Suppressor macrophage (primary cell): ENCODE measurements around the gene CSNK1D.

Source experiments
- DNase-seq, 4 experiments: peaks; one replicate each; pipeline ENCODE4 v3.0.0-alpha.2; 2020 to 2022

Gene CSNK1D

GRCh38 chr17:82294064-82294773 lies 20.7 kb upstream of the CSNK1D start:
- DNase-seq, result no peak

- DNase-seq, result peak; percentile 97 to 98 (median 98)
Observed at GRCh38 chr17:82292251-82293154, 19.0 kb upstream of the CSNK1D start.

DNA sequence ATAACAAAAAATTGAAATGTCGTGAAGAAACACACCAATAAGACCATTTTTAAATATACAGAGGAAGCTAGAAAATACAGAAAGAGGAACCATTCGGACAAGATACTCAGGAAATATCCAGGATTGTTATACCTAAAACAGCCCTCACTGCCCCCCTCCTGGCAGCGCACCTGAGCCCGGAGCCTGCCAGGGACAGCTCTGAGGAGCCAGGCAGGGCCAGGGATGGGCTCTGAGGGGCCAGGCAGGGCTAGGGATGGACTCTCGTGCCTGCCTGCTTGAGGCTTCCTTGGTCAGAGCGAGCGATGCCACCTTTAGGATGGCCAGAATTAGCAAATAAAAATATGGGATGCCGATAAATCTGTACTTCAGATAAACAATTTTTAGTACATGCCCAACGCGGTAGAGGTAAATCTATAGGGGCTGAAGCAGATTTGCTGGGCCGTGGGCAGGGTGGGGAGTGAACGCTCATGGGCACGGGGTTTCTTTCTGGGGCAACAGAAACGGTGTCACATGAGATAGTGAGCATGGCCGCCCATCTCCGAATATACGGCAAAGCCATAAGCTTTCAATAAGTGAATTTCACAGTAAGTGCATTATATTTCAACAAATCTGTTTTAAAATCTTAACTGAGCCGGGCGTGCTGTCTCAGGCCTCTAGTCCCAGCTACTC lies 18.2 kb upstream of the CSNK1D start:
- peak in 1 of 4 experiments; percentile 28 for DNase-seq

DNA sequence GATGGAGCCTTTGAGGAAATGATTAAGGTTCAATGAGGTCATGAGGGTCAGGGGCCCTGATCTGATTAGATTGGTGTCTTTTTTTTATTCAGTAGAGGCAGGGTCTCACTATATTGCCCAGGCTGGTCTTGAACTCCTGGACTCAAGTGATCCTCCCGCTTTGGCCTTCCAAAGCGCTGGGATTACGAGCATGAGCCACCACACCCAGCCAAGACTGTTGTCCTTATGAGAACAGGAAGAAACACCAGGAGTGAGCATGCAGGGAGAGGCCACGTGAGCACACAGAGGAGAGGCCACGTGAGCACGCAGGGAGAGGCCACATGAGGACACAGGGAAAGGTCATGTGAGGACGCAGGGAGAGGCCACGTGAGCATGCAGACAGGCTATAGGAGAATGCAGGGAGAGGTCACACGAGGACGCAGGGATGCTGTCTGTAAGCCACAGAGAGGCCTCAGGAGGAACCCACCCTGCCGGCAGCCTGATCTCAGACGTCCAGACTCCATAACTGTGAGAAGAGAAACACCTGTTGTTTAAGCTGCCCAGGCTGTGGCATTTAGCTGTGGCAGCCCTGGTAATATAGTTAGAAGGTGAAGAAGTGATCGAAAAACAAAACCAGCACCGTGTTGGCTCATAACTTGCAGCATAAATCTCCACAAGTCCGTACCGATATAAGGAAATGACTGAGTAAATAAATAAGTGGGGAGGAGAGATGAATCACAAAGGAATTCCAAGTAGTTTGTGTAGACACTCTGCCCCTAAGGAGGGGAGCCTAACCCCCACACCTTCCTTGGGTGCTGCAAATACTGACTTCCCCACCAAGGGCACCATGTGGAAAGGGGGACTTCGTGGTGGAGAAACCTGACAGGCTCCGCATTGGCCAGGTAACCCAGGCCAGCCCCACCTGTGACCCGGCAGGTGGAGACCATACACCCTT lies 14.6 kb upstream of the CSNK1D start:
- peak; percentile 68 to 78 (median 78) for DNase-seq

DNA sequence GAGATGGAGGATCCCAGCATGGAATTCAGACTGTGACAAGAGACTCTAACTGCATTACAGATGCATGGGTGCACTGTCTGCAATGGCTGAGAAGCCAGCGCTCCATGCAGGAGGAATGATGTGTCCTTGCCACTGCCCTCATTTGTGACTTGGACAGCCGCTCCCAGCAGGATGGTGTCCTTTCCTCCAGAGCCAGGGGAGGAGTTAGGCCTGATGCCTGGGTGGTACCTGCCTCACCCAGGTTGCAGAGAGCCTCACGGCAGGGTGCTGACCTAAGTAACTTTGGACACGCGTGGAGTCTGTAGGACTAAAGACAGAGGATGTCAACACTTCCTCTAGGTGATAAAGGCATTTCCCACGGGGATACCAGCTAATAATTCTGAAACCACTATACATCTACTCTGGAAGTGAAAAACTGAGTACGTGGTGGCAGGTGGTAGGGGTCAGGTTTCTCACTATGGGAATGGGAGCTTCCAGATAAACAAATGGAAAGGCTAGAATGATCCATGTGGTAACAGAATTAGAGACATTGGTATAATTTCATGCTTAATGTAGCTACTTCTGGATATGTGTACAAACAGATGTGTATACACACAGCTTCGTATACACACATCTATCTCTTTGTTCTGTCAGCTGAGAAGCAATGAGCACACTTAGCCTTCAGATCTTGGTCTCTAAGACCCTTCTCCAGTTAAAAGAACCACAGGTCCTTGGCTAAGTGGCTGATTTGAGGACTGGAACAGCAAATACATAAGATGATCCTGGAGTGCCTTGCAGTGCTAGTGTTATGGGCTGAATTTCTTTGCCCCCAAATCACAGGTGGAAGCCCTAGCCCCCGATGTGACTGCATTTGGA lies 13.7 kb upstream of the CSNK1D start:
- DNase-seq, result no peak

- no peak for DNase-seq
Observed at GRCh38 chr17:82285141-82285540, 11.6 kb upstream of the CSNK1D start.

DNA sequence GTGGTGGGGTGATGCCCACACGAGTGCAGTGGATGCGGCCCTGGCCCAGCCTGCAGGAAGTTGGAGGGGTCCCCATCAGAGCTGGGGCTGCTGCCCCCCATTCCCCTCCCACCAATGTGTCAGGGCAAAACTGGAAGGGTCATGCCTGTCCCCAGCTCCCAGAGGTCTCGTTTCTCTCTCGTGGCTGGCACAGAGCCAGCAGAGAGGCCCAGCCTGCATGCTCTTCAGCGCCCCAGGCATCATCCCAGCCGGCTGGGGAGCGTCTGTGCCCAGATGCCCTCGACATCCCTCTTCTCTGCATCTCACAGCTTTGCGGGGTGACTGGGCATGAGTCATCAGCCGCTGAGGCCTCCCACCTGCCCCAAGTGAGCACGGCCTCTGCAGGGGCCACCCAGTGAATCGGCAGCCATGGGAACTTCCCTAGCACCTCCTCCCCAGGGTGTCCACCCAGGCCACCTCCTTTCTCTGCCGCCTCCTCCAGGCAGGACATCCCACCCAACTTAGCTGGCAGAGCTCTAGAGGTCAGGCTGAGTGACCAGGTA lies 9.8 kb upstream of the CSNK1D start:
- DNase-seq, result peak; percentile 64 to 83 (median 74)

- no peak for DNase-seq
Observed at GRCh38 chr17:82282239-82283207, 9.0 kb upstream of the CSNK1D start.

GRCh38 chr17:82281502-82282238 lies 8.2 kb upstream of the CSNK1D start:
- peak; percentile 78 to 89 (median 88) for DNase-seq

DNA sequence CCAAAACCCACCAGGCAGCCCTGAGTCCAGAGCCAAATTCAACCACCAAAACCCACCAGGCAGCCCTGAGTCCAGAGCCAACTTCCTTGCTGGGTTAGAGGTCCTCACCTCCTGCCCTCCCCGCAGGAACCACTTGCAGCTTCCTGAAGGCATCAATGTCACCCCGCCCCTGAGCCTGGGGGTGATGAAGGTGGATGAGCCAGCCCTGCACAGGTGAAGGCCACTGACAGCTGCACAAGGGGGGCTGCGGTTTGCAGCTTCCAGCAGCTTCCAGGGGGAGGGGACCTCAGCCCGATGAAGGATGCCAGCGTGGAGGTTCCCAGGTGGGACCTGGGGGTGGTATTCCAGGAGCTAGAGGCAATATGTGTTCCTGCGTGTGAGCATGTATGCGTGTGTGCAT lies 7.6 kb upstream of the CSNK1D start:
- DNase-seq, result no peak

DNA sequence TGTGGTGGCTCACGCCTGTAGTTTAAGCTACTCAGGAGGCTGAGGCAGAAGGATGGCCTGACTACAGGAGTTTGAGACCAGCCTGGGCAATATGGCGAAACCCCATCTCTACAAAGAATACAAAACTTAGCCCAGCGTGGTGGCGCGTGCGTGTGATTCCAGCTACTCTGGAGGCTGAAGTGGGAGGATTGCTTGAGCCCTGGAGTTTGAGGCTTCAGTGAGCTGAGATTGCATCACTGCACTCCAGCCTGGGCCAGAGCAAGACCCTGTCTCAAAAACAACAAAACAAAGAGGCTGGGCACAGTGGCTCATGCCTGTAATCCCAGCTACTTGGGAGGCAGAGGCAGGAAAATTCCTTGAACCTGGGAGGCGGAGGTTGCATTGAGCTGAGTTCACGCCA lies 7.0 kb upstream of the CSNK1D start:
- DNase-seq, result peak in 1 of 4 experiments; percentile 34

DNA sequence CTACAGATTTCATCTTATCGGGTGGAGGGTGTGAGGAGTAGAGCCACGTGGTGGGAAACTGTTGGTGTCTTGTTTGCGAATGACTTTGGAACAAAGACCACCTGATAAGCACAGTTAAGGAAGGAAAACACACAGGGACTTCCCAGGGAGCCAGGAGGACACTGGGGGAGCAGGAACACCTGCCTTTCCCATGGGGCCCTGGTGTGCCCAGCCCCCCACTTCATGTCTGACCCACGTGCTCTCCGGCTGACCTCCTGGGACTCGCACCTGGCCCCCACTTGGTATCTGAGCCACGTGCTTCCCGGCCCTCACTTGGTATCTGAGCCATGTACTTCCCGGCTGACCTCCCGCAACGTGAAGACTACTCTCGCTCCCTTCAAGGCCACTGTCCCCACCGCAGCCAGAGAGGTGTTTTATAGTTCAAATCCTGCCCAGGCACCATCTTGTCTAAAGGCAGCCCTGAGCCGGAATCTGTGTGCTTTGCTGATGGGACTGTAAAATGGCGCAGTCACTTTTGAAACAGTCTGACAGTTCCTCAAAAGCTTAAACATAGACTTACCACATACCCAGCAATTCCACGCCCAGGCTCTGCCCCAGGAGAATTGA lies 5.4 kb upstream of the CSNK1D start:
- DNase-seq, result peak; percentile 73 to 88 (median 84)

DNA sequence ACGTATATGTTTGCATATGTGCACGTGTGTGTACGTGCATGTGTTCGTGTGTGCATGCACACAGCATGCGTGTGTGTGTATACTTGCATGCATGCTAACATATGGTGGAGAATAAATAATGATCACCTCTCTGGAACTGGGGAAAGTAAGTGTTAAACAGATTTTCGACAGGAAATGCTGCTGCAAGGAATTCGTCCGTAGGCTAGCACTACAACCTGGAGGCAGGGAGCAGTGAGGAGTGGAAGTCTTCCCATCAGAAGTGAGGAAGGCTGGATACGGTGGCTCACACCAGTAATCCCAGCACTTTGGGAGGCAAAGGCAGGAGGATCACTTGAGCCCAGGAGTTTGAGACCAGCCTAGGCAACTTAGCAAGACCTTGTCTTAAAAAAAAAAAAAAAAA lies 4.8 kb upstream of the CSNK1D start:
- DNase-seq, result no peak

DNA sequence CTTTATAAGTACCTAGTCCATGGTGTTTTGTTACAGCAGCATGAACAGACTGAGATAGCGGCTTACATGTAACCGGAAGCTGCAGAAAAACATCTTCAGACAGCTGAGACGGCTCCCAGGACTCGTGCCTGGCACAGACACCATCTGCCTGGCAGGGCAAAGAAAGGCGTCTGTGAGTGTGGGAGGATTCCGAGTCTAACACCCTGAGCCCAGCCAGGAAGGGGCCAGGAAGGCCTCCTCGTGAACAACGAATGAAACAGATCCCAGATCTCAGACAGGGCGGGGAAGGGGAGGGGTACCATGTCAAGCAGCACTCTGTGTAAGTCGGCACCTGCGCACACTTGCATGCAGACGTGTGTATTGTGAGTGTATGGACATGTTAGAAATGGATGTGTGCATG lies 4.4 kb upstream of the CSNK1D start:
- no peak for DNase-seq

- no peak for DNase-seq
Observed at GRCh38 chr17:82276938-82277337, 3.4 kb upstream of the CSNK1D start.

DNA sequence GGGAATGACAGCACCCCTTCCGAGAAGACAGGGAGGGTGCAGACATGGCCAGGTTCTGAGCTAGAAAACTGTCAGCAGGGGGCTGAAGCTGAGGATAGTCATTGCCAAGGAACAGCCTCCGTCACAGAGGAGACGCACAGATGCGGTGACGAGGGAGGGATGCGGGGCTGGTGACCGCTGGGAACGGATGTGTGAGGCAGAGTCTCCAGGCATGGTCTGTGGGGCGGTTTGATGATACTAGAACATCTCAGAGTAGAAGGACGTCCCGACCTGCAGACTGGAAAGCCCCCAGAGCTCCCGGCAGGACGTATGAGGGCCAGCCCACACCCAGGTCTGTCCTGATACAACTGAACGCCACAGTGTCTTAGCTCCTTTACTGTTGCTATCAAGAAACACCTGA lies 1.8 kb upstream of the CSNK1D start:
- DNase-seq, result no peak

- no peak for DNase-seq
Observed at GRCh38 chr17:82274134-82275020, 877 bp upstream of the CSNK1D start.
